NK-92 (cell line): ENCODE data around the gene DDX23.

Experiments
- DNase-seq: peaks from one replicate; lab custom pipeline; 2025; ENCODE audit not compliant: unreplicated experiment; lab: John Stamatoyannopoulos, UW

The DDX23 gene

GRCh38 chr12:48824905-48825304 lies 27.1 kb downstream of the DDX23 start:
- no peak for DNase-seq

GRCh38 chr12:48824112-48824511 lies 27.9 kb downstream of the DDX23 start:
- DNase-seq: no peak

- DNase-seq: no peak
These were observed 28.7 kb downstream of the DDX23 start for GRCh38 chr12:48823281-48823680.

GRCh38 chr12:48822711-48823110 lies 29.3 kb downstream of the DDX23 start:
- DNase-seq: no peak

GRCh38 chr12:48822139-48822538 lies 29.8 kb downstream of the DDX23 start:
- DNase-seq: no peak

- no peak for DNase-seq
These were observed 31.8 kb downstream of the DDX23 start for GRCh38 chr12:48819986-48820725.

GRCh38 chr12:48818831-48819590 lies 33.0 kb downstream of the DDX23 start:
- DNase-seq: no peak

GRCh38 chr12:48817873-48818830 lies 33.8 kb downstream of the DDX23 start, which contains the start of gene CACNB3:
Gene CACNB3, plus strand, starts transcription at chr12:48818496. Its CDS starts 434 bp downstream, at chr12:48818930.
- no peak for DNase-seq

- no peak for DNase-seq
These were observed 35.7 kb downstream of the DDX23 start for GRCh38 chr12:48816143-48816854.

- no peak for DNase-seq
These were observed 36.5 kb downstream of the DDX23 start for GRCh38 chr12:48815126-48816110.

- no peak for DNase-seq
These were observed 37.5 kb downstream of the DDX23 start for GRCh38 chr12:48814262-48815125.

- DNase-seq: no peak
These were observed 38.3 kb downstream of the DDX23 start for GRCh38 chr12:48813465-48814261.

- DNase-seq: no peak
These were observed 39.6 kb downstream of the DDX23 start for GRCh38 chr12:48812389-48812788.

GRCh38 chr12:48811437-48812090 lies 40.4 kb downstream of the DDX23 start:
- DNase-seq: no peak

- no peak for DNase-seq
These were observed 41.0 kb downstream of the DDX23 start for GRCh38 chr12:48810903-48811431.

GRCh38 chr12:48807981-48808380 lies 44.0 kb downstream of the DDX23 start:
- DNase-seq: no peak

- no peak for DNase-seq
These were observed 48.3 kb downstream of the DDX23 start for GRCh38 chr12:48803675-48804074.
